ENCODE data around the gene TSKU. TPM values are rescaled to one million over a fixed set of nuclear protein-coding genes. Genes with fewer than 3 reads are reported as not detected.
A peak's percentile ranks its signal among the peaks of the same experiment; 100 is the strongest.

TSKU gene
- total and polyA plus RNA-seq, 9 of the 15 experiments (the other 6 are each of a cell fraction or from before 2014, with no cell fraction given), result 0.60 to 11.9 (median 8.4) TPM

DNA sequence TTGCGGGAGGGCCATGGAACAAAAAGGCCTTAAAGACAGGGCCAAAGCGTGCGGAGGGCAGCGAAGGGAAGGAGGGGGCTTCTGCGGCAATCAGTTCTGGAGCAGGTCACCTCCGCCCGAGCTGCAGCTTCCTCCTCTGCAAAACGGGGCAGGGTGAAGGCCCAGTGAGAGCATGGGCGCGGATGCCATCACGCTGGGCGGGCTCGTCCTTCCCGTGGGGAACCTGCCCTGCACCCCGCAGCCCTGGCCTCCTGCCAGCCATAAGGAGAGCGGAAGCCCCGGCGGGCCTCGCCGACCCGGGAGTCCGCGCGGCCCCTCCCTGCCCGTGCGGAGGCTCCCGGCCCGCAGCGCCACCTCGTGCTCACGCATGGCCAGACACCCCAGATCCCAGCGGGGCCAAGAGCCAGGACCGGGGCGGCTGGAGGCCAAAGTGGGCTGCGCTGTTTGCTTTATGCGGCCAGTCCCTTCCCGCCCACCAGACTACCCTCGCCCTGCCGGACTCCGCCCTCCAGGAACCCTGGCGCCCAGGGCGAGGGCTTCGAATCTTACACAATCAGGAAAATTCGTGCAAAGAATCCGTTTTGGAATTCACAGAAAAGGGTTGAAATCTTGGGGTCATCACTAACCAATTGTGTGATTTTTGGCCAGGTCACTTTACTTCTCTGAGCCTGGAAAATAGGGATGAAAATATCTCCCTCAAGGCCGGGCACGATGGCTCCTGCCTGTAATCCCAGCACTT lies 16.1 kb downstream of the TSKU start (continued):
- TF ChIP-seq BHLHE40 (IDR thresholded peaks at IDR 0.05; ENCODE audit: low read length) (peak; percentile 32; the same call in 1 of the 2 replicates), CREB1 (IDR thresholded peaks at IDR 0.05) (no peak), CREB1 (CRISPR knock-in tag; IDR thresholded peaks at IDR 0.05) (peak; percentile 52; the same call in 1 of the 2 replicates), ARID2 (IDR thresholded peaks at IDR 0.05) (peak; percentile 80), TAF1 (IDR thresholded peaks at IDR 0.05; ENCODE audit: control insufficient read depth, extremely low read depth, insufficient read depth, low read length, severe bottlenecking) (no peak), CTBP1 (IDR thresholded peaks at IDR 0.05; ENCODE audit: borderline replicate concordance) (peak; percentile 66; the same call in 1 of the 2 replicates)
- TF ChIP-seq, protein P1, sequence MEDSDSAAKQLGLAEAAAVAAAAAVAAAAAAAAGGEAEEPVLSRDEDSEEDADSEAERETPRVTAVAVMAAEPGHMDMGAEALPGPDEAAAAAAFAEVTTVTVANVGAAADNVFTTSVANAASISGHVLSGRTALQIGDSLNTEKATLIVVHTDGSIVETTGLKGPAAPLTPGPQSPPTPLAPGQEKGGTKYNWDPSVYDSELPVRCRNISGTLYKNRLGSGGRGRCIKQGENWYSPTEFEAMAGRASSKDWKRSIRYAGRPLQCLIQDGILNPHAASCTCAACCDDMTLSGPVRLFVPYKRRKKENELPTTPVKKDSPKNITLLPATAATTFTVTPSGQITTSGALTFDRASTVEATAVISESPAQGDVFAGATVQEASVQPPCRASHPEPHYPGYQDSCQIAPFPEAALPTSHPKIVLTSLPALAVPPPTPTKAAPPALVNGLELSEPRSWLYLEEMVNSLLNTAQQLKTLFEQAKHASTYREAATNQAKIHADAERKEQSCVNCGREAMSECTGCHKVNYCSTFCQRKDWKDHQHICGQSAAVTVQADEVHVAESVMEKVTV (CRISPR knock-in tag; IDR thresholded peaks at IDR 0.05), result peak; percentile 93

Data from K562 (cell line).